ENCODE results near the gene MYRIP. TPM values are rescaled to one million over a fixed set of nuclear protein-coding genes. Genes with fewer than 3 reads are reported as not detected.

Gene MYRIP
- total RNA-seq, 1 experiment from 2014 or later, result 1.6 TPM

DNA sequence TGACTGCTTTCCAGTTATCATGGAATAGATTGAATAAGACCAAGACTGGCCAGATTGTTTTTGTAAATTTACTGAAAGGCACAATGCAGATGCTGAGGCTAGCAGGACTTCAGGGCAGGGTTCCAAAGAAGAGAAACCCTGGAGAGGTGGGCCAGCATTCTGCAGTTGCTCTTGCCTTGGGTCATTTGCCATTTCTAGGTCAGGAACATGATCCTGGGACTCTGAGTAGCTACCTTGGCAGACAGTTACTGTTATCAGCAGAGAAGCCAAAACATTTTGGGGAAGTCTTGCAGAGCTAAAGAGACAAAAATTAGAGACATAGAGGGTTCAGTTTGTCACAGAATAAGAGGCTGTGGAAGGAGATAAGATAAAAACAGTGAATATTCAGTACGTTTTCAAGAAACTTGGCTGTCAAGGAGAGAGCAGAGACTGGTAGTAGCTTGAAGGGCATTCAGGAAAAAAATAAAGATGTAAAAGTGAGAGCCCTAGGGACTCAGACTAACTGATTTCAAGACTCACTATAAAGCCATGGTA is 46.8 kb upstream of the MYRIP start:
- ATAC-seq (no peak), DNase-seq (ENCODE audit: low spot score) (no peak)
- TF ChIP-seq, protein P1, sequence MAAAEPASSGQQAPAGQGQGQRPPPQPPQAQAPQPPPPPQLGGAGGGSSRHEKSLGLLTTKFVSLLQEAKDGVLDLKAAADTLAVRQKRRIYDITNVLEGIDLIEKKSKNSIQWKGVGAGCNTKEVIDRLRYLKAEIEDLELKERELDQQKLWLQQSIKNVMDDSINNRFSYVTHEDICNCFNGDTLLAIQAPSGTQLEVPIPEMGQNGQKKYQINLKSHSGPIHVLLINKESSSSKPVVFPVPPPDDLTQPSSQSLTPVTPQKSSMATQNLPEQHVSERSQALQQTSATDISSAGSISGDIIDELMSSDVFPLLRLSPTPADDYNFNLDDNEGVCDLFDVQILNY (CRISPR knock-in tag; IDR thresholded peaks at IDR 0.05), result no peak
- TF ChIP-seq ATF1 (CRISPR knock-in tag; IDR thresholded peaks at IDR 0.05) (no peak), ZNF423 (CRISPR knock-in tag; IDR thresholded peaks at IDR 0.05) (no peak), ZNF396 (CRISPR knock-in tag; IDR thresholded peaks at IDR 0.05; ENCODE audit: borderline replicate concordance) (no peak), CBFB (CRISPR knock-in tag; IDR thresholded peaks at IDR 0.05; ENCODE audit: low read depth) (no peak)
- TF ChIP-seq, protein P2, sequence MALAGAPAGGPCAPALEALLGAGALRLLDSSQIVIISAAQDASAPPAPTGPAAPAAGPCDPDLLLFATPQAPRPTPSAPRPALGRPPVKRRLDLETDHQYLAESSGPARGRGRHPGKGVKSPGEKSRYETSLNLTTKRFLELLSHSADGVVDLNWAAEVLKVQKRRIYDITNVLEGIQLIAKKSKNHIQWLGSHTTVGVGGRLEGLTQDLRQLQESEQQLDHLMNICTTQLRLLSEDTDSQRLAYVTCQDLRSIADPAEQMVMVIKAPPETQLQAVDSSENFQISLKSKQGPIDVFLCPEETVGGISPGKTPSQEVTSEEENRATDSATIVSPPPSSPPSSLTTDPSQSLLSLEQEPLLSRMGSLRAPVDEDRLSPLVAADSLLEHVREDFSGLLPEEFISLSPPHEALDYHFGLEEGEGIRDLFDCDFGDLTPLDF (CRISPR knock-in tag; IDR thresholded peaks at IDR 0.05), result no peak
- ChIA-PET POLR2A (no interaction called here), CTCF (no interaction called here)
- peaks cover 14% of the 10 kb centered on the region for H3K36me3 Mint-ChIP-seq
- H3K27ac Mint-ChIP-seq, result no peak overlapping the region
- H3K27me3 Mint-ChIP-seq (ENCODE audit: low read depth), result no peaks in the 10 kb centered on the region; the same call in 1 of the 2 replicates
- no peaks in the 10 kb centered on the region for H3K4me1 Mint-ChIP-seq
- H3K9me3 Mint-ChIP-seq, result peaks cover 21% of the 10 kb centered on the region
- no peak overlapping the region for H3K4me3 Mint-ChIP-seq

DNA sequence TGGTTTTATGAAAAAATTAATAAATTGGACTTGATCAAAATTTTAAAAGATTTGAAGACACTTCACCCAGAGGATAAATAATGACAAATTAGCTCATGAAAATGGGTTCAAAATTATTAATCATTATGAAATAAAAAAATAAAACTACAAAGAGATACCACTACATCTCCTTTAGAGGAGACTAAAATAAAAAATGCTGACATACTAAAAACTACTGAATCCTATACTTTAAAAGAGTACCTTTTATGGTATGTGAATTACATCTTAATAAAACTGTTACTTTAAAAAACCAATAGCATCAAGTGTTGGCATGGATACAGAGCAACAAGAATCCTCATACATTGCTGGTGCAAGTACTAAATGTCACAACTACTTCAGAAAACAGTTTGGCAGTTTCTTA is 46.0 kb upstream of the MYRIP start:
- ATAC-seq (no peak), DNase-seq (ENCODE audit: low spot score) (no peak)
- Mint-ChIP-seq H3K9me3 (peaks cover 22% of the 10 kb centered on the region), H3K4me1 (no peaks in the 10 kb centered on the region), H3K36me3 (peaks cover 14% of the 10 kb centered on the region), H3K27me3 (ENCODE audit: low read depth) (no peaks in the 10 kb centered on the region; the same call in 1 of the 2 replicates), H3K27ac (no peak overlapping the region), H3K4me3 (no peak overlapping the region)
- CTCF ChIA-PET, result no interaction called here
- POLR2A ChIA-PET, result no interaction called here
- TF ChIP-seq, protein P3, sequence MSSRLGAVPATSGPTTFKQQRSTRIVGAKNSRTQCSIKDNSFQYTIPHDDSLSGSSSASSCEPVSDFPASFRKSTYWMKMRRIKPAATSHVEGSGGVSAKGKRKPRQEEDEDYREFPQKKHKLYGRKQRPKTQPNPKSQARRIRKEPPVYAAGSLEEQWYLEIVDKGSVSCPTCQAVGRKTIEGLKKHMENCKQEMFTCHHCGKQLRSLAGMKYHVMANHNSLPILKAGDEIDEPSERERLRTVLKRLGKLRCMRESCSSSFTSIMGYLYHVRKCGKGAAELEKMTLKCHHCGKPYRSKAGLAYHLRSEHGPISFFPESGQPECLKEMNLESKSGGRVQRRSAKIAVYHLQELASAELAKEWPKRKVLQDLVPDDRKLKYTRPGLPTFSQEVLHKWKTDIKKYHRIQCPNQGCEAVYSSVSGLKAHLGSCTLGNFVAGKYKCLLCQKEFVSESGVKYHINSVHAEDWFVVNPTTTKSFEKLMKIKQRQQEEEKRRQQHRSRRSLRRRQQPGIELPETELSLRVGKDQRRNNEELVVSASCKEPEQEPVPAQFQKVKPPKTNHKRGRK (CRISPR knock-in tag; IDR thresholded peaks at IDR 0.05; ENCODE audit: borderline replicate concordance), result no peak
- TF ChIP-seq, protein P4, sequence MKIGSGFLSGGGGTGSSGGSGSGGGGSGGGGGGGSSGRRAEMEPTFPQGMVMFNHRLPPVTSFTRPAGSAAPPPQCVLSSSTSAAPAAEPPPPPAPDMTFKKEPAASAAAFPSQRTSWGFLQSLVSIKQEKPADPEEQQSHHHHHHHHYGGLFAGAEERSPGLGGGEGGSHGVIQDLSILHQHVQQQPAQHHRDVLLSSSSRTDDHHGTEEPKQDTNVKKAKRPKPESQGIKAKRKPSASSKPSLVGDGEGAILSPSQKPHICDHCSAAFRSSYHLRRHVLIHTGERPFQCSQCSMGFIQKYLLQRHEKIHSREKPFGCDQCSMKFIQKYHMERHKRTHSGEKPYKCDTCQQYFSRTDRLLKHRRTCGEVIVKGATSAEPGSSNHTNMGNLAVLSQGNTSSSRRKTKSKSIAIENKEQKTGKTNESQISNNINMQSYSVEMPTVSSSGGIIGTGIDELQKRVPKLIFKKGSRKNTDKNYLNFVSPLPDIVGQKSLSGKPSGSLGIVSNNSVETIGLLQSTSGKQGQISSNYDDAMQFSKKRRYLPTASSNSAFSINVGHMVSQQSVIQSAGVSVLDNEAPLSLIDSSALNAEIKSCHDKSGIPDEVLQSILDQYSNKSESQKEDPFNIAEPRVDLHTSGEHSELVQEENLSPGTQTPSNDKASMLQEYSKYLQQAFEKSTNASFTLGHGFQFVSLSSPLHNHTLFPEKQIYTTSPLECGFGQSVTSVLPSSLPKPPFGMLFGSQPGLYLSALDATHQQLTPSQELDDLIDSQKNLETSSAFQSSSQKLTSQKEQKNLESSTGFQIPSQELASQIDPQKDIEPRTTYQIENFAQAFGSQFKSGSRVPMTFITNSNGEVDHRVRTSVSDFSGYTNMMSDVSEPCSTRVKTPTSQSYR (CRISPR knock-in tag; IDR thresholded peaks at IDR 0.05), result no peak
- TF ChIP-seq, protein P5, sequence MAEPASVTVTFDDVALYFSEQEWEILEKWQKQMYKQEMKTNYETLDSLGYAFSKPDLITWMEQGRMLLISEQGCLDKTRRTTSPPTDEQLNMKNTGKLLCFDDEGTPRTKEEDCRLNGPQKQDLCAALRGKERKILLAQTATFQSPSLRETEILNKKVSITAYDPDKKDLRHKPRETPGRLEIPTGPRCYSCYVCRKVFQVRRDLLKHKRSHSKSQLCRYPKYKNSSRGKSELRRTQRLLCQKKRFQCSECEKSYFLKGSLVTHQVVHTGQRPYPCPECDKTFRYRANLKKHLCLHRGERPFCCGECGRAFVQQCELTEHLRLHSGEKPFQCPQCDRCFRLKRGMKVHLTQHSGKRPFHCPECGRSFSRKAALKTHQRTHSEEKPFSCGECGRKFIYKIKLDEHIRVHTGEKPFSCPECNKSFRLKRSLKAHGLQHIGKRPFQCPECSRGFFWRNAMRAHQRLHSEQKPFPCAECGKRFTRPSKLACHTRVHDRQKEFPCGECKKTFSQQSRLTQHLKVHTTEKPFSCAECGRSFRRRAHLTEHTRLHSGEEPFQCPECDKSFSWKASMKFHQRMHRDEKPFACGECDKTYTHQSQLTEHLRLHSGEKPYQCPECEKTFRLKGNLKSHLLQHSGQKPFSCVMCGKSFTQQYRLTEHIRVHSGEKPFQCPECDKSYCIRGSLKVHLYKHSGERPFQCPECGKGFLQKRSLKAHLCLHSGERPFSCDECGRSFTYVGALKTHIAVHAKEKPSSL (CRISPR knock-in tag; conservative IDR thresholded peaks at IDR 0.05), result no peak
- TF ChIP-seq RELA (CRISPR knock-in tag; IDR thresholded peaks at IDR 0.05; ENCODE audit: borderline replicate concordance), result no peak
- no peak for TF ChIP-seq FOXP1 (CRISPR knock-in tag; IDR thresholded peaks at IDR 0.05; ENCODE audit: borderline replicate concordance)
- no peak for TF ChIP-seq SP1 (CRISPR knock-in tag; conservative IDR thresholded peaks at IDR 0.05)
- TF ChIP-seq, protein P2 (CRISPR knock-in tag; IDR thresholded peaks at IDR 0.05), result no peak
- TF ChIP-seq, protein P6, sequence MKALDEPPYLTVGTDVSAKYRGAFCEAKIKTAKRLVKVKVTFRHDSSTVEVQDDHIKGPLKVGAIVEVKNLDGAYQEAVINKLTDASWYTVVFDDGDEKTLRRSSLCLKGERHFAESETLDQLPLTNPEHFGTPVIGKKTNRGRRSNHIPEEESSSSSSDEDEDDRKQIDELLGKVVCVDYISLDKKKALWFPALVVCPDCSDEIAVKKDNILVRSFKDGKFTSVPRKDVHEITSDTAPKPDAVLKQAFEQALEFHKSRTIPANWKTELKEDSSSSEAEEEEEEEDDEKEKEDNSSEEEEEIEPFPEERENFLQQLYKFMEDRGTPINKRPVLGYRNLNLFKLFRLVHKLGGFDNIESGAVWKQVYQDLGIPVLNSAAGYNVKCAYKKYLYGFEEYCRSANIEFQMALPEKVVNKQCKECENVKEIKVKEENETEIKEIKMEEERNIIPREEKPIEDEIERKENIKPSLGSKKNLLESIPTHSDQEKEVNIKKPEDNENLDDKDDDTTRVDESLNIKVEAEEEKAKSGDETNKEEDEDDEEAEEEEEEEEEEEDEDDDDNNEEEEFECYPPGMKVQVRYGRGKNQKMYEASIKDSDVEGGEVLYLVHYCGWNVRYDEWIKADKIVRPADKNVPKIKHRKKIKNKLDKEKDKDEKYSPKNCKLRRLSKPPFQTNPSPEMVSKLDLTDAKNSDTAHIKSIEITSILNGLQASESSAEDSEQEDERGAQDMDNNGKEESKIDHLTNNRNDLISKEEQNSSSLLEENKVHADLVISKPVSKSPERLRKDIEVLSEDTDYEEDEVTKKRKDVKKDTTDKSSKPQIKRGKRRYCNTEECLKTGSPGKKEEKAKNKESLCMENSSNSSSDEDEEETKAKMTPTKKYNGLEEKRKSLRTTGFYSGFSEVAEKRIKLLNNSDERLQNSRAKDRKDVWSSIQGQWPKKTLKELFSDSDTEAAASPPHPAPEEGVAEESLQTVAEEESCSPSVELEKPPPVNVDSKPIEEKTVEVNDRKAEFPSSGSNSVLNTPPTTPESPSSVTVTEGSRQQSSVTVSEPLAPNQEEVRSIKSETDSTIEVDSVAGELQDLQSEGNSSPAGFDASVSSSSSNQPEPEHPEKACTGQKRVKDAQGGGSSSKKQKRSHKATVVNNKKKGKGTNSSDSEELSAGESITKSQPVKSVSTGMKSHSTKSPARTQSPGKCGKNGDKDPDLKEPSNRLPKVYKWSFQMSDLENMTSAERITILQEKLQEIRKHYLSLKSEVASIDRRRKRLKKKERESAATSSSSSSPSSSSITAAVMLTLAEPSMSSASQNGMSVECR (CRISPR knock-in tag; IDR thresholded peaks at IDR 0.05; ENCODE audit: borderline replicate concordance), result no peak
- no peak for TF ChIP-seq RORB (CRISPR knock-in tag; IDR thresholded peaks at IDR 0.05)
- TF ChIP-seq, protein P7, sequence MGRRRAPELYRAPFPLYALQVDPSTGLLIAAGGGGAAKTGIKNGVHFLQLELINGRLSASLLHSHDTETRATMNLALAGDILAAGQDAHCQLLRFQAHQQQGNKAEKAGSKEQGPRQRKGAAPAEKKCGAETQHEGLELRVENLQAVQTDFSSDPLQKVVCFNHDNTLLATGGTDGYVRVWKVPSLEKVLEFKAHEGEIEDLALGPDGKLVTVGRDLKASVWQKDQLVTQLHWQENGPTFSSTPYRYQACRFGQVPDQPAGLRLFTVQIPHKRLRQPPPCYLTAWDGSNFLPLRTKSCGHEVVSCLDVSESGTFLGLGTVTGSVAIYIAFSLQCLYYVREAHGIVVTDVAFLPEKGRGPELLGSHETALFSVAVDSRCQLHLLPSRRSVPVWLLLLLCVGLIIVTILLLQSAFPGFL (CRISPR knock-in tag; IDR thresholded peaks at IDR 0.05; ENCODE audit: borderline replicate concordance), result no peak
- TF ChIP-seq, protein P8, sequence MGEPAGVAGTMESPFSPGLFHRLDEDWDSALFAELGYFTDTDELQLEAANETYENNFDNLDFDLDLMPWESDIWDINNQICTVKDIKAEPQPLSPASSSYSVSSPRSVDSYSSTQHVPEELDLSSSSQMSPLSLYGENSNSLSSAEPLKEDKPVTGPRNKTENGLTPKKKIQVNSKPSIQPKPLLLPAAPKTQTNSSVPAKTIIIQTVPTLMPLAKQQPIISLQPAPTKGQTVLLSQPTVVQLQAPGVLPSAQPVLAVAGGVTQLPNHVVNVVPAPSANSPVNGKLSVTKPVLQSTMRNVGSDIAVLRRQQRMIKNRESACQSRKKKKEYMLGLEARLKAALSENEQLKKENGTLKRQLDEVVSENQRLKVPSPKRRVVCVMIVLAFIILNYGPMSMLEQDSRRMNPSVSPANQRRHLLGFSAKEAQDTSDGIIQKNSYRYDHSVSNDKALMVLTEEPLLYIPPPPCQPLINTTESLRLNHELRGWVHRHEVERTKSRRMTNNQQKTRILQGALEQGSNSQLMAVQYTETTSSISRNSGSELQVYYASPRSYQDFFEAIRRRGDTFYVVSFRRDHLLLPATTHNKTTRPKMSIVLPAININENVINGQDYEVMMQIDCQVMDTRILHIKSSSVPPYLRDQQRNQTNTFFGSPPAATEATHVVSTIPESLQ (CRISPR knock-in tag; IDR thresholded peaks at IDR 0.05), result no peak
